GM23248 (cell line): ENCODE results near the gene SPC25. TPM values are rescaled to one million over a fixed set of nuclear protein-coding genes. Genes with fewer than 3 reads are reported as not detected.
"Not testable (repeated sequence)": the region's sequence is repeated elsewhere in the genome, so short reads cannot be mapped to it uniquely, and the experiment has no call there.

Source experiments
- DNase-seq: peaks from one replicate; pipeline ENCODE4 v3.0.0-alpha.2; 2015
- H2AFZ ChIP-seq: fragments of 200-600 bp; sonication (generic); 2 replicates; pipeline ENCODE4 v1.6.1; 2016; ENCODE audit warnings: antibody characterized with exemption
- H3F3A ChIP-seq: fragments of 200-600 bp; sonication (generic); 2 replicates; pipeline ENCODE4 v1.6.1; 2016; ENCODE audit warnings: mild to moderate bottlenecking, antibody characterized with exemption, mixed run types; ENCODE audit not compliant: insufficient read depth
- H3K27ac ChIP-seq: fragments of 200-600 bp; sonication (generic); 2 replicates; pipeline ENCODE4 v1.5.1; 2016; ENCODE audit warnings: mild to moderate bottlenecking
- H3K27me3 ChIP-seq: fragments of 200-600 bp; sonication (generic); replicated peaks from 2 replicates; pipeline ENCODE4 v1.6.1; 2016; ENCODE audit warnings: mild to moderate bottlenecking; ENCODE audit not compliant: insufficient read depth
- H3K36me3 ChIP-seq: fragments of 200-600 bp; sonication (generic); 2 replicates; pipeline ENCODE4 v1.6.1; 2016; ENCODE audit warnings: low read depth, mild to moderate bottlenecking
- H3K4me1 ChIP-seq: fragments of 200-600 bp; sonication (generic); 2 replicates; pipeline ENCODE4 v1.6.1; 2016; ENCODE audit warnings: mild to moderate bottlenecking; ENCODE audit not compliant: insufficient read depth
- H3K4me2 ChIP-seq: fragments of 200-600 bp; sonication (generic); one replicate; pipeline ENCODE4 v1.6.1; 2016; ENCODE audit warnings: mild to moderate bottlenecking; ENCODE audit not compliant: unreplicated experiment
- H3K4me3 ChIP-seq: fragments of 200-600 bp; sonication (generic); 2 replicates; pipeline ENCODE4 v1.5.1; 2016; ENCODE audit warnings: mild to moderate bottlenecking
- H3K79me2 ChIP-seq: fragments of 200-600 bp; sonication (generic); 2 replicates; pipeline ENCODE4 v1.6.1; 2016; ENCODE audit warnings: mild to moderate bottlenecking; ENCODE audit not compliant: insufficient read depth
- H3K9ac ChIP-seq: fragments of 200-600 bp; sonication (generic); 2 replicates; pipeline ENCODE4 v1.6.1; 2016; ENCODE audit warnings: mild to moderate bottlenecking
- H3K9me2 ChIP-seq: fragments of 200-600 bp; sonication (generic); 2 replicates; pipeline ENCODE4 v1.6.1; 2016; ENCODE audit warnings: mixed run types, mild to moderate bottlenecking, moderate library complexity; ENCODE audit not compliant: insufficient read depth
- H3K9me3 ChIP-seq: fragments of 200-600 bp; sonication (generic); one replicate; pipeline ENCODE4 v1.6.1; 2017; ENCODE audit warnings: low read depth
- H4K20me1 ChIP-seq: fragments of 200-600 bp; sonication (generic); 2 replicates; pipeline ENCODE4 v1.6.0; 2016; ENCODE audit not compliant: insufficient read depth
- EZH2 ChIP-seq: fragments of 200-600 bp; sonication (generic); IDR thresholded peaks from 2 replicates; pipeline ENCODE4 v1.6.1; 2018; ENCODE audit warnings: antibody characterized with exemption, mild to moderate bottlenecking; ENCODE audit not compliant: insufficient read depth, poor library complexity, severe bottlenecking
- EZH2phosphoT487 ChIP-seq: fragments of 200-600 bp; sonication (generic); IDR thresholded peaks from 2 replicates; pipeline ENCODE4 v1.6.1; 2018; ENCODE audit warnings: antibody characterized with exemption, moderate library complexity, mild to moderate bottlenecking, low read depth; ENCODE audit not compliant: insufficient read depth
- WGBS, 2 experiments: methylation state at CpG; one replicate each; pipeline ENCODE4 v1.1.6; 2015 to 2017; ENCODE audit warnings: low lambda C conversion rate in 2 of 2, low coverage in 1 of 2; ENCODE audit errors: missing lambda C conversion rate in 2 of 2; 5-methylcytosine and 5-hydroxymethylcytosine counted together
- in situ Hi-C: fragments of 300-500 bp; cut with MboI; formaldehyde crosslinking; loops from 2 replicates; pipeline ENCODE4 v1.15.0; 2020
- polyA plus RNA-seq: library from polyadenylated mRNA; unstranded; fragments of >200 nt; fragmentation: Nextera tagmentation; extraction: Ambion mirVana; gene quantifications from 2 replicates; pipeline ENCODE4 v1.2.1, GENCODE V29; 2016
- total RNA-seq: library from RNA; depleted of rRNA; stranded (reverse); fragments of >200 nt; shearing (Covaris generic); gene quantifications from 2 replicates; pipeline ENCODE4 v1.2.3, GENCODE V29; 2014

The SPC25 gene
- total and polyA plus RNA-seq, 2 experiments from 2014 or later: 3.7 to 11.8 TPM

DNA sequence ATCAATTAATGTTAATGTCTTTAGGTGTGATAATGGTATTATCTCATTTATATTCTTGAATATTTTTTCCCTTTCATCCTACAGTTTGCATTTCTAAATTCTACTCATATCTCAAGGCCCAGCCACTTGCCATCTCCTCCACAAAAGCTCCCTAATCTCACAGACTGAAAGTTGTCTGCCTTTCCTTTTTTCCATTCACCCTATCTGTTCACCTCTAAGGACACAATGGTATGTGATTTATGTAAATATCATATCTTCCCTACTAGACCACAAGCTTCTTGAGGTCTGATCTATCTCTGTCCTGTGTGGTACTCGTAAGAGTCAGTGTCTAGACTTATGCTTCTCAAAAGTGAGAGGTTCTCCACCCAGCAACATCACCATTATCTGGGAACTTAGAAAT, 3.9 kb upstream of the SPC25 start:
- Histone ChIP-seq H3K4me1 (no peaks in the 10 kb centered on the region), H3K27me3 (no peaks in the 10 kb centered on the region), H3K9me3 (no peaks in the 10 kb centered on the region), H3F3A (no peaks in the 10 kb centered on the region), H3K4me2 (no peak overlapping the region), H4K20me1 (no peaks in the 10 kb centered on the region), H3K9ac (no peak overlapping the region), H3K4me3 (no peak overlapping the region), H3K36me3 (no peaks in the 10 kb centered on the region), H3K79me2 (peaks cover 11% of the 10 kb centered on the region; the same call in 1 of the 2 replicates), H3K9me2 (no peaks in the 10 kb centered on the region), H3K27ac (no peak overlapping the region), H2AFZ (no peak overlapping the region)
- 22 to 41% methylated on average over 1 of the region's 1 CpG for WGBS, 2 experiments
- TF ChIP-seq EZH2 (no peak), EZH2phosphoT487 (no peak)
- in situ Hi-C loops: no loop called here
- no peak for DNase-seq

DNA sequence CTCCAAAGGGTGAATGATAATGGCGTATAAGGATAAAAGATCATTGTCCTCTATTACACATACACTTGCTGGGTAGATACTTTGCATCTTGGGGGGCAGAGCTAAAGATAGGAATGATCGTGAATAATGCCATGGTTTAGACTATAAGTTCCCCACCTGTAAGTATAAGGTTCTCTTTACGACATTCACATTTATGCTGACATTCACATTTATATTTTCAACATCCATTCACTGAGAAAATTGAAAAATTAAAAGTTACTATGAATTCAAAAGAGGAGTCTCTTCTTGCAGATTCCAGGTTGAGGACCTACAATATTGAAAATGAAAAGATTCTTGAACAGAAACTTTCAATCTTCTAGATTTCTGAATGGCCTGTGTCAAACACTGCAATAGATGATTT, 2.1 kb upstream of the SPC25 start:
- no peaks in the 10 kb centered on the region for H3K27me3 ChIP-seq
- no peaks in the 10 kb centered on the region for H3K9me2 ChIP-seq
- H3K4me2 ChIP-seq: no peak overlapping the region
- 55 to 56% methylated on average over 3 of the region's 3 CpGs for whole genome bisulfite sequencing, 2 experiments
- no peaks in the 10 kb centered on the region for H3K9me3 ChIP-seq
- no peak overlapping the region for H3K9ac ChIP-seq
- in situ Hi-C loops: no loop called here
- no peak overlapping the region for H2AFZ ChIP-seq
- no peak for DNase-seq
- no peaks in the 10 kb centered on the region for H3F3A ChIP-seq
- H4K20me1 ChIP-seq: no peaks in the 10 kb centered on the region
- TF ChIP-seq EZH2 (no peak), EZH2phosphoT487 (no peak)
- H3K79me2 ChIP-seq: peaks cover 12% of the 10 kb centered on the region; the same call in 1 of the 2 replicates
- H3K36me3 ChIP-seq: no peaks in the 10 kb centered on the region
- no peak overlapping the region for H3K27ac ChIP-seq
- no peak overlapping the region for H3K4me3 ChIP-seq
- no peaks in the 10 kb centered on the region for H3K4me1 ChIP-seq

DNA sequence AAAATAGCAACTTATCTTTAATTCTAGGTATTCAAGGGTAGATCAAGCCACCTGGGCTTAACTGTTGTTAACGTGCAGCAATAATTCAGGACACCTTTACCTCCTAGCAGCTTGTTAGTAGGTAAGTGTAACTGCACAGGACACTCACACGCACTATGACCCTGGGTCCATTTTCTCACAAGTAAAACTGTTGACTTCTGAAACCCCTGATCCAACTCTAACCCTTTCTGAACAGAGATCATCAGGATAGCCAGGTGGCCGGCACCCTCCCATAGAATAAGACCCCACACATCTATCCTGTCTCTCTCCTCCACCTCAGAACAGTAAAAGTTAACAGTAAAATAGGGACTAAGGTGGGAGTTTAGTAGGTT, 610 bp downstream of the SPC25 start:
- Histone ChIP-seq H3K4me1 (no peaks in the 10 kb centered on the region), H4K20me1 (no peaks in the 10 kb centered on the region), H3K27ac (no peak overlapping the region), H3F3A (no peaks in the 10 kb centered on the region), H3K9ac (peak overlapping the region; percentile 75), H3K79me2 (peaks cover 12% of the 10 kb centered on the region; the same call in 1 of the 2 replicates), H3K27me3 (no peaks in the 10 kb centered on the region), H3K9me3 (no peaks in the 10 kb centered on the region), H3K4me3 (peak overlapping the region; percentile 91), H2AFZ (peak overlapping the region; percentile 98), H3K4me2 (peak overlapping the region; percentile 85), H3K9me2 (no peaks in the 10 kb centered on the region), H3K36me3 (no peaks in the 10 kb centered on the region)
- 46 to 59% methylated on average over 3 of the region's 3 CpGs for WGBS, 2 experiments
- DNase-seq: no peak
- TF ChIP-seq EZH2: no peak
- no peak for TF ChIP-seq EZH2phosphoT487
- in situ Hi-C loops: no loop called here

DNA sequence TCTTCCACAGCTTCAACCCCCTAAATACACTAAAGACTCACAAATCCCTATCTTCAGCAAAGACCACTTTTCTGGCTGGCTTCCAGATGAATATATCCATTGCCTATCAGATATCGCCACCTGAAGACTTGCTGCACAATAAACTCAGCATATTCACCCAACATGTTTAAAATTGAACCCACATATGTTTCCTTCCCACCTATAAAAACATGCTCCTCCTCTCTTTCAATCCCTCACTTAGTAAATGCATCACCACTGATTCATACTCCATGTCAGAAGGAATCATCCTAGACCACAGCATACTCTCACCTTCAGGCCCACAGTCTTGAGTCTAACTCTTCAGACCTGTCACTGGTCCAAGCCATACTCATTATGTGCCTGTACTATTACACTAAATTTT, 5.3 kb downstream of the SPC25 start:
- H3K79me2 ChIP-seq: peaks cover 10% of the 10 kb centered on the region; the same call in 1 of the 2 replicates
- peak; percentile 59 for DNase-seq
- no peak overlapping the region for H3K4me2 ChIP-seq
- H4K20me1 ChIP-seq: no peaks in the 10 kb centered on the region
- no peak overlapping the region for H2AFZ ChIP-seq
- H3K9me3 ChIP-seq: no peaks in the 10 kb centered on the region
- WGBS, 2 experiments: 94 to 100% methylated on average over 1 of the region's 1 CpG
- no peaks in the 10 kb centered on the region for H3K36me3 ChIP-seq
- in situ Hi-C loops: no loop called here
- no peak for TF ChIP-seq EZH2
- TF ChIP-seq EZH2phosphoT487: no peak
- H3F3A ChIP-seq: no peaks in the 10 kb centered on the region
- no peaks in the 10 kb centered on the region for H3K4me1 ChIP-seq
- no peaks in the 10 kb centered on the region for H3K27me3 ChIP-seq
- no peak overlapping the region for H3K9ac ChIP-seq
- H3K4me3 ChIP-seq: no peak overlapping the region
- H3K9me2 ChIP-seq: no peaks in the 10 kb centered on the region
- no peak overlapping the region for H3K27ac ChIP-seq

DNA sequence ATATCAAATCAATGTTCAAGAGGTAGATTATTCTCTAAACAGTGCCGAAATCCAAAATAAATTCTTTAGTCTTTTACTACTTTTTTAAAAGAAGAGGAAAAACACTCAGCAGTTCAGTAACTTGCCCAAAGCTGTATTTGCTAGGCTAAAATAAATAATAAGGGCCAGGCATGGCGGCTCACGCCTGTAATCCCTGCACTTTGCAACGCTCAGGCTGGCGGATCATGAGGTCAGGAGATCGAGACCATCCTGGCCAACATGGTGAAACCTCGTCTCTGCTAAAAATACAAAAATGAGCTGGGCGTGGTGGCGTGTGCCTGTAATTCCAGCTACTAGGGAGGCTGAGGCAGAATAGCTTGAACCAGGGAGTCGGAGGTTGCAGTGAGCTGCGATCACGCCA, 8.1 kb downstream of the SPC25 start:
- not testable (repeated sequence) for H3F3A ChIP-seq

More for the DNA sequence above, 8.1 kb downstream of the SPC25 start:
- H3K36me3 ChIP-seq, H3K9ac ChIP-seq, H3K4me2 ChIP-seq, H2AFZ ChIP-seq, H3K27ac ChIP-seq, DNase-seq, H4K20me1 ChIP-seq, in situ Hi-C loops, H3K9me3 ChIP-seq, H3K9me2 ChIP-seq, H3K79me2 ChIP-seq, H3K27me3 ChIP-seq, H3K4me3 ChIP-seq, H3K4me1 ChIP-seq: not testable (repeated sequence)
- WGBS, 2 experiments: 97 to 99% methylated on average over 12 of the region's 12 CpGs
